ENCODE results near the gene GLRX5.

The GLRX5 gene

GRCh38 chr14:95545515-95546168, 10.8 kb downstream of the GLRX5 start:
- peak; percentile 78 for DNase-seq (ENCODE audit: low spot score)
- ChIA-PET CTCF (no interaction called here), POLR2A (ENCODE audit: low non-redundant PET) (no interaction called here)
- no peak for TF ChIP-seq CTCF (conservative IDR thresholded peaks at IDR 0.05; ENCODE audit: low read depth)
- H3K27ac ChIP-seq = no peak overlapping the region

- H3K27ac ChIP-seq = peak overlapping the region; percentile 66
- no peak for TF ChIP-seq CTCF (conservative IDR thresholded peaks at IDR 0.05; ENCODE audit: low read depth)
- ChIA-PET POLR2A (ENCODE audit: low non-redundant PET) (no interaction called here), CTCF (interaction anchor here (0.5 kb wide), 1 partner anchor 14 kb away, joined by 3 read pairs; no protein-coding TSS in a partner anchor)
- no peak for DNase-seq (ENCODE audit: low spot score)
Measured at GRCh38 chr14:95547272-95547625, 12.4 kb downstream of the GLRX5 start.

GRCh38 chr14:95547626-95548327, 12.9 kb downstream of the GLRX5 start:
- DNase-seq (ENCODE audit: low spot score) = peak; percentile 60
- ChIA-PET CTCF (interaction anchor here (0.5 to 1.4 kb wide), 3 partner anchors 14 to 446 kb away, joined by 3 to 5 read pairs (median 3); no protein-coding TSS in a partner anchor), POLR2A (ENCODE audit: low non-redundant PET) (interaction anchor here (0.5 kb wide), 1 partner anchor 18 kb away, joined by 14 read pairs; no protein-coding TSS in a partner anchor)
- peak overlapping the region; percentile 66 for H3K27ac ChIP-seq
- TF ChIP-seq CTCF (conservative IDR thresholded peaks at IDR 0.05; ENCODE audit: low read depth) = no peak

- CTCF ChIA-PET = interaction anchor here (0.5 to 1.4 kb wide), 2 partner anchors 134 to 446 kb away, joined by 3 to 5 read pairs; no protein-coding TSS in a partner anchor
- TF ChIP-seq CTCF (conservative IDR thresholded peaks at IDR 0.05; ENCODE audit: low read depth) = no peak
- POLR2A ChIA-PET (ENCODE audit: low non-redundant PET) = interaction anchor here (0.5 kb wide), 2 partner anchors 15 to 17 kb away, joined by 6 to 14 read pairs; no protein-coding TSS in a partner anchor
- no peak overlapping the region; the same call in 1 of the 2 replicates for H3K27ac ChIP-seq
- DNase-seq (ENCODE audit: low spot score) = no peak
Measured at GRCh38 chr14:95548328-95548929, 13.6 kb downstream of the GLRX5 start.

- no peak for DNase-seq (ENCODE audit: low spot score)
- H3K27ac ChIP-seq = no peak overlapping the region
- no peak for TF ChIP-seq CTCF (conservative IDR thresholded peaks at IDR 0.05; ENCODE audit: low read depth)
- ChIA-PET POLR2A (ENCODE audit: low non-redundant PET) (no interaction called here), CTCF (interaction anchor here (1.1 kb wide), 1 partner anchor 12 kb away, joined by 3 read pairs; no protein-coding TSS in a partner anchor)
Measured at GRCh38 chr14:95549656-95550585, 15.1 kb downstream of the GLRX5 start.
